OCI-LY7 (cell line): ENCODE data around the gene CASTOR2.

Experiments used
- EZH2phosphoT487 ChIP-seq: fragments of 200-600 bp; sonication (generic); IDR thresholded peaks from 2 replicates; pipeline ENCODE4 v1.6.1; 2018; ENCODE audit warnings: low read depth, borderline replicate concordance, mild to moderate bottlenecking, mixed run types, antibody characterized with exemption, low read length, moderate library complexity, mixed read lengths
- TF ChIP-seq, protein P1 (sequence below): fragments of 200-600 bp; sonication (generic); conservative IDR thresholded peaks from 2 replicates; pipeline ENCODE4 v1.5.1; 2014; ENCODE audit warnings: mild to moderate bottlenecking, antibody characterized with exemption, low read length, moderate library complexity, mixed read lengths

DNA sequence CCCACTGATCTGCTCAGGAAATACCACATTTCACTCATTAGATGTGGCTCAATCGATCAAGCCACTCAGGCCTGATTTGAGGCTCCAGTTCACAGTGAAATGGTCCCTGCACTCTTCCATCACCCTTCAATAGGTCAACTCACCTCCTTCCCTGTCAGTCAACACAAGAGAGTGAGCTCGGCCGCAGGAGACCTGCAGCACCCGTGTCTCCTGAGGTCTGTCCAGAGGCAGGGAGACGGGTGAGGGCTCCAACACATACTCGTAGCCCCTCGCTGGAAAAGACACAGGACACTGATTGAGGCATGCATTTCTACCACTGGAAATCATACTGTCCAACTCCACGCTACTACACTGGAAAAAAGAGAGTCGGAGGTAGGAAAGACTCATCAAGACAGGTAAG lies 102.0 kb downstream of the CASTOR2 start:
- TF ChIP-seq, protein P1, sequence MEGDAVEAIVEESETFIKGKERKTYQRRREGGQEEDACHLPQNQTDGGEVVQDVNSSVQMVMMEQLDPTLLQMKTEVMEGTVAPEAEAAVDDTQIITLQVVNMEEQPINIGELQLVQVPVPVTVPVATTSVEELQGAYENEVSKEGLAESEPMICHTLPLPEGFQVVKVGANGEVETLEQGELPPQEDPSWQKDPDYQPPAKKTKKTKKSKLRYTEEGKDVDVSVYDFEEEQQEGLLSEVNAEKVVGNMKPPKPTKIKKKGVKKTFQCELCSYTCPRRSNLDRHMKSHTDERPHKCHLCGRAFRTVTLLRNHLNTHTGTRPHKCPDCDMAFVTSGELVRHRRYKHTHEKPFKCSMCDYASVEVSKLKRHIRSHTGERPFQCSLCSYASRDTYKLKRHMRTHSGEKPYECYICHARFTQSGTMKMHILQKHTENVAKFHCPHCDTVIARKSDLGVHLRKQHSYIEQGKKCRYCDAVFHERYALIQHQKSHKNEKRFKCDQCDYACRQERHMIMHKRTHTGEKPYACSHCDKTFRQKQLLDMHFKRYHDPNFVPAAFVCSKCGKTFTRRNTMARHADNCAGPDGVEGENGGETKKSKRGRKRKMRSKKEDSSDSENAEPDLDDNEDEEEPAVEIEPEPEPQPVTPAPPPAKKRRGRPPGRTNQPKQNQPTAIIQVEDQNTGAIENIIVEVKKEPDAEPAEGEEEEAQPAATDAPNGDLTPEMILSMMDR = no peak
- TF ChIP-seq EZH2phosphoT487 = no peak
